HG02610 (cell line): ENCODE results near the gene SWT1.
"Not testable (repeated sequence)": the region's sequence is repeated elsewhere in the genome, so short reads cannot be mapped to it uniquely, and the experiment has no call there.

Experiments
- ATAC-seq: cut with Tn5 transposase; IDR thresholded peaks from one replicate; pipeline ENCODE4 v1.9.1; 2021; ENCODE audit warnings: mild to moderate bottlenecking, moderate library complexity; ENCODE audit not compliant: unreplicated experiment

The SWT1 gene

DNA sequence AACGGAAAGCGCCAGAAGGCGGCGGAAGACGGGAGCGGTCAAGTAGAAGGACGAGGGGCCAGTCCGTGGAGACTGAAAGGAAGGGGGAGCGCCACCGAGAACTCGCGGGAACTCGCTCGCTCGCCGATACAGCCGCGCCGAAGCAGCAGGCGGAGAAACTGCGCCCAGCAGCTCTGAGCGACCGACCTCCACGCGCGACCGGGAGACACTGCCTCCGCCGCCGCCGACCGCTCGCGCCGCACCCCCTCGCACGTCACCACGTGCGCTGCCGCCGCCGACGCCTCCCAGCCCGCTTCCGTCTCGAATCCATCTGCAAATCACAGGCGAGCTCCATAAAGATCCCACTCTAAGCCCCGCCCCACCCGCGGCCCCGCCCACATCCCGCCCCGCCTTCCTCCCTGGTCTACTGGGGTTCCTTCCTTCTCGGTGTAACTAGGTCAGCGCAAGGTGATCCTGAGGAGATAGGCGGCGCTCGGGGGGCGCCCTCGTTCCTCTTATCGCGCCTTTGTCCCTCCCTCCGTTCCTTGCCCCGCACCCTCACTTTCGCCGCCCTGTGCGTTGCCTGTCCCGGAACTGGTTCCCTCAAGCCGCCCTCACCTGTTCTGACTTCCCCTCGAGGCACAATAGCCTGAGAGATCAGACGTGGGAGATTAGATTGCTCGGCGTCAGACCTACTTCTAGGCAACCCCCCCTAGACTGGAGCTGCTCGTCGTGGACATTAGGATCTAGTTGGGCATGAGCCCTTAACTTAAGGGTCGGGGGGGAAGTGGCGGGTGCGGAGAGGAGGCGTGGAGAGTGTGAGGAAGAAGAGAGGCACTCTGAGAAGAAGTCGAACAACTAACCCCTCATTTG is 160.3 kb downstream of the SWT1 start, which contains the start of gene IVNS1ABP:
IVNS1ABP (minus strand) TSS at position 210 of the 852 bp plus-strand sequence. CDS start 7,750 bp downstream, outside the sequence.
- ATAC-seq, result peak; percentile 74

DNA sequence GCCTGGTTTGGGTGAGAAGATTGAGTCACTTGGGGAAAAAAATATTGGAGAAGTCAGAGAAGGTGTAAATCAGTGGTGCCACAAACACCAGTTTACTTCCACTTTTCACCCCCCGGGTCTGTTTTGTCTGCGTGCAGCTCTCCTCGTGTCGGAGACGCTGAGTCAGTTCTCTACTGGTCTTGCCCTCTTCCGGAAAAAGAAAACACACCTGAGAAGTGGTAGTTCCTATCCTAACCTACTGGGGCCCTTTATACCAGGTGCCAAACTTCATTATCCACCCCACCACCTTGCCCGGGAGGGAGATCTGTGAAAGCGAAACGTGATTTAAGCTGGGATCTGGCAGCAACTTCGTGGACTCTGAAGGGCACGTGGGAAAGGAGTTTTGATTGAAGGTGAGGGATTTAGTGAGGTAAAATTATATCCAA is 160.9 kb downstream of the SWT1 start:
- peak; percentile 43 for ATAC-seq

DNA sequence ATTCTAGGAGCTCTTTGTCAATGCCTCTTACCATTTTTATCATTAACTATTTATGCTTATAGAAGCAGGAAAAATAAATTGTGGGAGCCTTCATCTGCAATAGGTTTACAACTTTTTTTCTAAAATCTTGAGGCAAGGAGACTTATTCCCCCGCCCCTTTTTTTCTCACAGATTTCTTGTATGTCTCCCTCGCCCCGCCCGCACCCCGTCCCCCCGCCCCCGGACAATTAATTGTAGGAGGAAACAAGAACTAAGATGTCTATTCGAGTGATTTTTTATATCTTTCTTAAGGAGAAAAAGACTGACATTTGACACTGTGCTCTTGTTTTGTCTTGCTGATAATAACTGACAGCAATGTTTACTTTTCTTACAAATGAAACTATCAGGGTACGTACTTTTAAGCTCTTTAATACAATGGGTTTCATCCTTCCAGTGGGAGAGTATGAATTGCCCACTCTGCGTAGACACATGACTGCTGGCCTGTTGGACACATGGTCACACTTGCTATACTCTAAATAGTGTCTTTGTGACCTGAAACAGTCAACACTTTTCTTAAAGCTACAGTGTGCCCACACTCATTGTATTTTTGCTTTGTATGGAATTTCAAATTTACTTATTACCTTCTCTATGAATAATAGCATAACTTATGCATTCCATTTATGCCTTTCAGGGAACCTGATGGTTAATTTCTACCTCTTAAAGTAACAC is 161.6 kb downstream of the SWT1 start:
- no peak for ATAC-seq

DNA sequence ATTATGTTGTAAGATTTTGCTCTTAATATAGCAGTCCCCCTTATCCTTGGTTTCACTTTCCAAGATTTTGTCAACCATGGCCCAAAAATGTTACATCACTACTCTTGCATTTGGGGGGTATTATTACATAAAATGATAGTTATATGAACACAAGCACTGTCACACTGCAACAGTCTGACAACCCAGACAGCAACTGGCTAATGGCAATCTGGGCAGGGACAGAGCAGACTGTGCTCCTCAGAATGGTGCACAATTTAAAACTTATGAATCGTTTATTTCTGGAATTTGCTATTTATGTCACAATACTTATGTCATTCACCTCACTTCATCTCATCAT is 162.1 kb downstream of the SWT1 start:
- ATAC-seq, result no peak

GRCh38 chr1:185321104-185321503 is 164.1 kb downstream of the SWT1 start:
- not testable (repeated sequence) for ATAC-seq

DNA sequence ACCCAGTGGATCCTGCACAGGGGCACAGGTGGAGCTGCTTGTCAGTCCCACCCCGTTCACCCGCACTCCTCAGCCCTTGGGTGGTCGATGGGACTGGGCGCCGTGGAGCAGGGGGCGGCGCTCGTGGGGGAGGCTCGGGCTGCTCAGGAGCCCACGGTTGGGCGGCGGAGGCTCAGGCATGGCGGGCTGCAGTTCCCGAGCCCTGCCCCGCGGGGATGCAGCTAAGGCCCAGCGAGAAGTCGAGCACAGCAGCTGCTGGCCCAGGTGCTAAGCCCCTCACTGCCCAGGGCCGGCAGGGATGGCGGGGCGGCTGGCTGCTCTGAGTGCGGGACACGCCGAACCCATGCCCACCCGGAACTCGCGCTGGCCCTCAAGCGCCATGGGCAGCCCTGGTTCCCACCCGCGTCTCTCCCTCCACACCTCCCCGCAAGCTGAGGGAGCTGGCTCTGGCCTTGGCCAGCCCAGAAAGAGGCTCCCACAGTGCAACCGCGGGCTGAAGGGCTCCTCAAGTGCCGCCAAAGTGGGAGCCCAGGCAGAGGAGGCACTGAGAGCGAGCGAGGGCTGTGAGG is 164.8 kb downstream of the SWT1 start:
- ATAC-seq, result not testable (repeated sequence)

DNA sequence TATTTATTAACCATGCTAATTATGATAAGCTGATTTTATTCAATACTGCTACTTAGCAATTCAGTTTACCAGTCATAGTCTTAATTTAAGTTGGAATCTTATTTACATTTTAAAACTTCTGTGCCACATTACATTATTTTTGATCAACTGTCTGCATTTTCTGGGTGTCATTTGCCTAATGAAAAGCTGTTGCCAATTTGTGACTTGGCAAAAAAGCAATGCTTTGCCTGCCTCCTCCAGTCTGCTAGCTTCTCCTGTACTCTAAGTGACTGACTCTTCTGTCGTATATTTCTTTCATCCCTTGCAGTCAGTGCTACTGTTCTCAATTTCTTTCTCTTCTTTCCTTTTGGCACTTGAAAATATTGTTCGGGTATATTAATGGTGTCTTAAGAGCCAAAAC is 165.7 kb downstream of the SWT1 start:
- ATAC-seq, result no peak

GRCh38 chr1:185324118-185324517 is 167.2 kb downstream of the SWT1 start:
- ATAC-seq, result no peak

- ATAC-seq, result no peak
These were observed 168.4 kb downstream of the SWT1 start for GRCh38 chr1:185325413-185325812.

- ATAC-seq, result no peak
These were observed 171.3 kb downstream of the SWT1 start for GRCh38 chr1:185328255-185328654.

- no peak for ATAC-seq
These were observed 177.2 kb downstream of the SWT1 start for GRCh38 chr1:185334182-185334581.

- no peak for ATAC-seq
These were observed 180.3 kb downstream of the SWT1 start for GRCh38 chr1:185337246-185337645.

DNA sequence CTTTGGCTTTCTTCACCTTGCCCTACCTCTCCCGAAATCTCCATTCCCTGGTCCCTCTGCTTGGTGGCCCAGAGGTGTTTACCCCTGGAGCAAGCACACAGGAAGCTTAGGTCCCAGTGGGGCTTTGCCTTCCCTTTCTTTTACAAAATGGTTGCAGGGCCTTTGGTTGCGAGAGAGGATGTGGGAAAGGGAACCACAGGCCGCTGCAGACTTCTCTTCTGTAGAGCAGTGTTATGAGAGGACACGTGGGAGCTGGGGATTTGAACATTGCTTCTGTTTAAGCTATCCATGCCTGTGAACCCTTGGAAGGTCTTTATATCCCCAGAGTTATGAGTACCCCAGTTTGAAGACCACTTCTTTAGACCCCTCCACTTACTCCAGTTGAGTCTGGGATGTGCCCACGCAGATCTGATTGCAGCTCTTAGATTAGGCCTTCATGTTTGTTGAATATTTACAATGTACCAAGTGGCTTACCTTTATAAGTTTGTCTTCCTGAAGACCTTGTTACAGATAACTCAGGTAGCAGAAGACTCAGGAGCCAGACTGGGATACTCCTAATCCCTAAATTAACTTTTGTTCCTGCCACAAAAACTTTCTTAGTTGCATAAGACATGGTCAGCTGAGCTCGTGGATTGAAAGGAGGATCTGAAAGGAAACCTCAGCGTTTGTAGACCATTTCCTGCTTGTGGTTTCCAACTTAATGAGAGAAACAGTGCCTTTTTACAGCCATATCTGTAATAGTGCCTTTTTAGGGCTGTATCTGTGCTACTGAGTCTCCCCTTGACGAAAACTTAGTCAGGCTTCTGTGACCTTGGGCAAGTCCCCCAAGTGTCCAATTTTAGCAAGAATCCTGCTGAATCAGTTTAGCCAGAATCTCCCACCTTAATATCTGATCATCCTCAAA is 182.0 kb downstream of the SWT1 start:
- peak; percentile 94 for ATAC-seq

GRCh38 chr1:185341196-185341781 is 184.3 kb downstream of the SWT1 start:
- no peak for ATAC-seq
